Measurements from ENCODE around the gene ABCA3. TPM values are rescaled to one million over a fixed set of nuclear protein-coding genes. Genes with fewer than 3 reads are reported as not detected.

The ABCA3 gene
- total and polyA plus RNA-seq, 2 experiments from 2014 or later: 3.0 to 4.1 TPM

DNA sequence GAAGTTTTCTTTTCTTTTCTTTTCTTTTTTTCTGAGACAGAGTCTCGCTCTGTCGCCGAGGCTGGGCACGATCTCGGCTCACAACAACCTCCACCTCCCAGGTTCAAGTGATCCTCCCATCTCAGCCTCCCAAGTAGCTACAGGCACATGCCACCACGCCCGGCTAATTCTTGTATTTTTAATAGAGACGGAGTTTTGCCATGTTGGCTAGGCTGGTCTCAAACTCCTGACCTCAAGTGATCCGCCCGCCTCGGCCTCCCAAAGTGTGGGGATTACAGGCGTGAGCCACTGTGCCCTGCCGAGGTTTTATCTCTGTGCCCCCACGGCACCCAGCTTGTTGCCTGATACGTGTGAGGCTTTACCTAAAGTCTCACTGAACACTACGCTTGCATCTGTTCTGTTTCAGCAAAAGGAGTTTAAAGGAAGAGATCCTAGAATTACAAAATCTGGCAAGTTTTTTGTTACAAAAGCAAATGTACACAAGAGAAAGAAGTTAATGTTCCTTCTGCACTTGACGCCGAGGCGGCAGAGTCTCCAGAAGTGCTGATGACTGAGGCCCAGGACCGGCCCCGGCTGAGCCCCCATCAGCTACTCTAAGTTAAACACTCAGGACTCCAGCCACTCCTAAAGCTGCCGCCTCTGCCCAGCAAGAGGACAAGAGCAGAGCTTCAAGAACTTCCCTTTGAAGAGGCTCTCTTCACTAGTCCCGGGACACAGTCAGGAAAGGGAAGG is 9.2 kb downstream of the ABCA3 start (continued):
- TF ChIP-seq, protein P1, sequence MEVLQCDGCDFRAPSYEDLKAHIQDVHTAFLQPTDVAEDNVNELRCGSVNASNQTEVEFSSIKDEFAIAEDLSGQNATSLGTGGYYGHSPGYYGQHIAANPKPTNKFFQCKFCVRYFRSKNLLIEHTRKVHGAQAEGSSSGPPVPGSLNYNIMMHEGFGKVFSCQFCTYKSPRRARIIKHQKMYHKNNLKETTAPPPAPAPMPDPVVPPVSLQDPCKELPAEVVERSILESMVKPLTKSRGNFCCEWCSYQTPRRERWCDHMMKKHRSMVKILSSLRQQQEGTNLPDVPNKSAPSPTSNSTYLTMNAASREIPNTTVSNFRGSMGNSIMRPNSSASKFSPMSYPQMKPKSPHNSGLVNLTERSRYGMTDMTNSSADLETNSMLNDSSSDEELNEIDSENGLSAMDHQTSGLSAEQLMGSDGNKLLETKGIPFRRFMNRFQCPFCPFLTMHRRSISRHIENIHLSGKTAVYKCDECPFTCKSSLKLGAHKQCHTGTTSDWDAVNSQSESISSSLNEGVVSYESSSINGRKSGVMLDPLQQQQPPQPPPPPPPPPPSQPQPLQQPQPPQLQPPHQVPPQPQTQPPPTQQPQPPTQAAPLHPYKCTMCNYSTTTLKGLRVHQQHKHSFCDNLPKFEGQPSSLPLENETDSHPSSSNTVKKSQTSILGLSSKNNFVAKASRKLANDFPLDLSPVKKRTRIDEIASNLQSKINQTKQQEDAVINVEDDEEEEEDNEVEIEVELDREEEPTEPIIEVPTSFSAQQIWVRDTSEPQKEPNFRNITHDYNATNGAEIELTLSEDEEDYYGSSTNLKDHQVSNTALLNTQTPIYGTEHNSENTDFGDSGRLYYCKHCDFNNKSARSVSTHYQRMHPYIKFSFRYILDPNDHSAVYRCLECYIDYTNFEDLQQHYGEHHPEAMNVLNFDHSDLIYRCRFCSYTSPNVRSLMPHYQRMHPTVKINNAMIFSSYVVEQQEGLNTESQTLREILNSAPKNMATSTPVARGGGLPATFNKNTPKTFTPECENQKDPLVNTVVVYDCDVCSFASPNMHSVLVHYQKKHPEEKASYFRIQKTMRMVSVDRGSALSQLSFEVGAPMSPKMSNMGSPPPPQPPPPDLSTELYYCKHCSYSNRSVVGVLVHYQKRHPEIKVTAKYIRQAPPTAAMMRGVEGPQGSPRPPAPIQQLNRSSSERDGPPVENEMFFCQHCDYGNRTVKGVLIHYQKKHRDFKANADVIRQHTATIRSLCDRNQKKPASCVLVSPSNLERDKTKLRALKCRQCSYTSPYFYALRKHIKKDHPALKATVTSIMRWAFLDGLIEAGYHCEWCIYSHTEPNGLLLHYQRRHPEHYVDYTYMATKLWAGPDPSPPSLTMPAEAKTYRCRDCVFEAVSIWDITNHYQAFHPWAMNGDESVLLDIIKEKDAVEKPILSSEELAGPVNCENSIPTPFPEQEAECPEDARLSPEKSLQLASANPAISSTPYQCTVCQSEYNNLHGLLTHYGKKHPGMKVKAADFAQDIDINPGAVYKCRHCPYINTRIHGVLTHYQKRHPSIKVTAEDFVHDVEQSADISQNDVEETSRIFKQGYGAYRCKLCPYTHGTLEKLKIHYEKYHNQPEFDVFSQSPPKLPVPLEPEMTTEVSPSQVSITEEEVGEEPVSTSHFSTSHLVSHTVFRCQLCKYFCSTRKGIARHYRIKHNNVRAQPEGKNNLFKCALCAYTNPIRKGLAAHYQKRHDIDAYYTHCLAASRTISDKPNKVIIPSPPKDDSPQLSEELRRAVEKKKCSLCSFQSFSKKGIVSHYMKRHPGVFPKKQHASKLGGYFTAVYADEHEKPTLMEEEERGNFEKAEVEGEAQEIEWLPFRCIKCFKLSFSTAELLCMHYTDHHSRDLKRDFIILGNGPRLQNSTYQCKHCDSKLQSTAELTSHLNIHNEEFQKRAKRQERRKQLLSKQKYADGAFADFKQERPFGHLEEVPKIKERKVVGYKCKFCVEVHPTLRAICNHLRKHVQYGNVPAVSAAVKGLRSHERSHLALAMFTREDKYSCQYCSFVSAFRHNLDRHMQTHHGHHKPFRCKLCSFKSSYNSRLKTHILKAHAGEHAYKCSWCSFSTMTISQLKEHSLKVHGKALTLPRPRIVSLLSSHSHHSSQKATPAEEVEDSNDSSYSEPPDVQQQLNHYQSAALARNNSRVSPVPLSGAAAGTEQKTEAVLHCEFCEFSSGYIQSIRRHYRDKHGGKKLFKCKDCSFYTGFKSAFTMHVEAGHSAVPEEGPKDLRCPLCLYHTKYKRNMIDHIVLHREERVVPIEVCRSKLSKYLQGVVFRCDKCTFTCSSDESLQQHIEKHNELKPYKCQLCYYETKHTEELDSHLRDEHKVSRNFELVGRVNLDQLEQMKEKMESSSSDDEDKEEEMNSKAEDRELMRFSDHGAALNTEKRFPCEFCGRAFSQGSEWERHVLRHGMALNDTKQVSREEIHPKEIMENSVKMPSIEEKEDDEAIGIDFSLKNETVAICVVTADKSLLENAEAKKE (CRISPR knock-in tag; IDR thresholded peaks at IDR 0.05): no peak
- no peak for TF ChIP-seq EZH2 (IDR thresholded peaks at IDR 0.05; ENCODE audit: low read depth, unreplicated experiment)
- TF ChIP-seq EZH2phosphoT487 (IDR thresholded peaks at IDR 0.05; ENCODE audit: unreplicated experiment): no peak
- TF ChIP-seq, protein P2, sequence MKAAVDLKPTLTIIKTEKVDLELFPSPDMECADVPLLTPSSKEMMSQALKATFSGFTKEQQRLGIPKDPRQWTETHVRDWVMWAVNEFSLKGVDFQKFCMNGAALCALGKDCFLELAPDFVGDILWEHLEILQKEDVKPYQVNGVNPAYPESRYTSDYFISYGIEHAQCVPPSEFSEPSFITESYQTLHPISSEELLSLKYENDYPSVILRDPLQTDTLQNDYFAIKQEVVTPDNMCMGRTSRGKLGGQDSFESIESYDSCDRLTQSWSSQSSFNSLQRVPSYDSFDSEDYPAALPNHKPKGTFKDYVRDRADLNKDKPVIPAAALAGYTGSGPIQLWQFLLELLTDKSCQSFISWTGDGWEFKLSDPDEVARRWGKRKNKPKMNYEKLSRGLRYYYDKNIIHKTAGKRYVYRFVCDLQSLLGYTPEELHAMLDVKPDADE (IDR thresholded peaks at IDR 0.05): no peak
- no peak for TF ChIP-seq NANOG (IDR thresholded peaks at IDR 0.05; ENCODE audit: borderline replicate concordance)
- TF ChIP-seq POLR2AphosphoS5 (IDR thresholded peaks at IDR 0.05; ENCODE audit: low read depth): no peak
- TF ChIP-seq ZNF331 (CRISPR knock-in tag; IDR thresholded peaks at IDR 0.05; ENCODE audit: low read depth): no peak
- no peak for TF ChIP-seq JUNB (IDR thresholded peaks at IDR 0.05; ENCODE audit: unreplicated experiment)

DNA sequence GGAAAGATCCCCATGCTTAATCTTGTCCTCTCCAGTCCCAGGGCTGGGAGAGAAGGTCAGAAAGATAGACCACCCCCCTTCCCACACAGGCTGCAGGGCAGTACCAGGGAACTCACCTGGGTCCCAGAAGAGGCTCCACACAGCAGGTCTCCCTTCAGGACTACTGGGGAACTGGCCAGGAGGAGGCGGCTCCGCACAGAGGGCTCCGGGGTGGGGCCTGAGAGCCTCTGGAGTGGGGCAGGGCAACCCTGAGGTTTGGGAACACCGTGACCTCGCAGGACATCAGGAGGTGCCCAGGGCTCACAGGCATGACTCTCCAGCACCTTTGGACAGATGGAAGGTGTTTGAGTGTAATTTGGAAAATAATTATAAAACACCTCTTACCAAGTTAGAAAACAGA is 11.0 kb downstream of the ABCA3 start:
- no peak overlapping the region for H3K4me3 Mint-ChIP-seq
- ATAC-seq: peak; percentile 91
- TF ChIP-seq CREB1 (CRISPR knock-in tag; IDR thresholded peaks at IDR 0.05; ENCODE audit: low read depth) (no peak), EZH2phosphoT487 (IDR thresholded peaks at IDR 0.05; ENCODE audit: unreplicated experiment) (no peak), NANOG (IDR thresholded peaks at IDR 0.05; ENCODE audit: borderline replicate concordance) (no peak), EZH2 (IDR thresholded peaks at IDR 0.05; ENCODE audit: low read depth, unreplicated experiment) (no peak), STAT1 (IDR thresholded peaks at IDR 0.05; ENCODE audit: unreplicated experiment) (no peak), ZNF331 (CRISPR knock-in tag; IDR thresholded peaks at IDR 0.05; ENCODE audit: low read depth) (no peak)
- TF ChIP-seq, protein P3, sequence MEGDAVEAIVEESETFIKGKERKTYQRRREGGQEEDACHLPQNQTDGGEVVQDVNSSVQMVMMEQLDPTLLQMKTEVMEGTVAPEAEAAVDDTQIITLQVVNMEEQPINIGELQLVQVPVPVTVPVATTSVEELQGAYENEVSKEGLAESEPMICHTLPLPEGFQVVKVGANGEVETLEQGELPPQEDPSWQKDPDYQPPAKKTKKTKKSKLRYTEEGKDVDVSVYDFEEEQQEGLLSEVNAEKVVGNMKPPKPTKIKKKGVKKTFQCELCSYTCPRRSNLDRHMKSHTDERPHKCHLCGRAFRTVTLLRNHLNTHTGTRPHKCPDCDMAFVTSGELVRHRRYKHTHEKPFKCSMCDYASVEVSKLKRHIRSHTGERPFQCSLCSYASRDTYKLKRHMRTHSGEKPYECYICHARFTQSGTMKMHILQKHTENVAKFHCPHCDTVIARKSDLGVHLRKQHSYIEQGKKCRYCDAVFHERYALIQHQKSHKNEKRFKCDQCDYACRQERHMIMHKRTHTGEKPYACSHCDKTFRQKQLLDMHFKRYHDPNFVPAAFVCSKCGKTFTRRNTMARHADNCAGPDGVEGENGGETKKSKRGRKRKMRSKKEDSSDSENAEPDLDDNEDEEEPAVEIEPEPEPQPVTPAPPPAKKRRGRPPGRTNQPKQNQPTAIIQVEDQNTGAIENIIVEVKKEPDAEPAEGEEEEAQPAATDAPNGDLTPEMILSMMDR (conservative IDR thresholded peaks at IDR 0.05; ENCODE audit: low read depth in 2 of 2): no peak
- TF ChIP-seq, protein P2 (IDR thresholded peaks at IDR 0.05): no peak

More for the DNA sequence above, 11.0 kb downstream of the ABCA3 start:
- Mint-ChIP-seq H3K4me1 (no peaks in the 10 kb centered on the region), H3K36me3 (ENCODE audit: low read depth) (no peaks in the 10 kb centered on the region), H3K27ac (no peak overlapping the region), H3K27me3 (ENCODE audit: insufficient read depth, low read depth, poor library complexity) (peaks cover 10% of the 10 kb centered on the region), H3K9me3 (no peaks in the 10 kb centered on the region; the same call in 2 of the 3 replicates)
- Histone ChIP-seq H3K27ac (ENCODE audit: low read depth) (no peak overlapping the region), H4K20me1 (replicated peaks; ENCODE audit: insufficient read depth) (no peaks in the 10 kb centered on the region), H3K79me2 (replicated peaks; ENCODE audit: insufficient read depth) (no peaks in the 10 kb centered on the region), H3F3A (replicated peaks; ENCODE audit: low read depth) (no peaks in the 10 kb centered on the region), H3K4me3 (no peak overlapping the region), H2AFZ (no peak overlapping the region), H3K27me3 (ENCODE audit: insufficient read depth) (no peaks in the 10 kb centered on the region), H3K36me3 (ENCODE audit: insufficient read depth) (no peaks in the 10 kb centered on the region), H3K4me2 (no peak overlapping the region), H3K4me1 (ENCODE audit: insufficient read depth) (no peaks in the 10 kb centered on the region), H3K9me2 (ENCODE audit: insufficient read depth) (no peaks in the 10 kb centered on the region)
- DNase-seq (ENCODE audit: low spot score): peak; percentile 47
